GM19372 (cell line): ENCODE data around the gene LMAN1L.
A peak's percentile ranks its signal among the peaks of the same experiment; 100 is the strongest.

ENCODE experiments used
- ATAC-seq: cut with Tn5 transposase; IDR thresholded peaks from one replicate; pipeline ENCODE4 v1.9.1; 2021; ENCODE audit warnings: mild to moderate bottlenecking, low read depth, moderate library complexity; ENCODE audit not compliant: unreplicated experiment

Gene LMAN1L

GRCh38 chr15:74833376-74834107 lies 20.9 kb downstream of the LMAN1L start:
- no peak for ATAC-seq

DNA sequence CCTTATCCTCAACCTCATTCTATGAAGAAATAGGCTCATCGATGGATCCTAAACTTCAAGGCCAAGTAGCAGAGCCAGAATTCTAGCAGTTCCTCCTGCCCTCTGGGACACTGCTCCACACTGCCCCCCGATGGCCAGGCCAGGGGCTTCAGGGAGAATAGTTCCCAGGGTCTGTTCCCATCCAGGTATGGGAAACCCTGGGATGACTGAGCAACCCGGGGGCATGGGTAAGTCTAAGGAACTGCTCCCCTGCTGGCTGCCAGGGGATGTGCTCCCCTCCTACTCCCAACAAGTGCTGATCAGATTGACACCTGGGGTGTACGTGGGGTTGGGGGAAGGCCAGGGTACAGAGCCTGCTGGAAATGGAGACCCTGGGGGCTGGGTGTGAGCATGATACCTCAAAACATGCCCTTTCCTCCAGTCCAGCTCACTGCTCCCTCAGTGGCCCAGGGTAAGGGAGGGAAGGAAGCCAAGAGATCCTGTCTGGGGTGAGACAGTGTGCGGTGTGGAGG lies 22.7 kb downstream of the LMAN1L start:
- ATAC-seq, result no peak

DNA sequence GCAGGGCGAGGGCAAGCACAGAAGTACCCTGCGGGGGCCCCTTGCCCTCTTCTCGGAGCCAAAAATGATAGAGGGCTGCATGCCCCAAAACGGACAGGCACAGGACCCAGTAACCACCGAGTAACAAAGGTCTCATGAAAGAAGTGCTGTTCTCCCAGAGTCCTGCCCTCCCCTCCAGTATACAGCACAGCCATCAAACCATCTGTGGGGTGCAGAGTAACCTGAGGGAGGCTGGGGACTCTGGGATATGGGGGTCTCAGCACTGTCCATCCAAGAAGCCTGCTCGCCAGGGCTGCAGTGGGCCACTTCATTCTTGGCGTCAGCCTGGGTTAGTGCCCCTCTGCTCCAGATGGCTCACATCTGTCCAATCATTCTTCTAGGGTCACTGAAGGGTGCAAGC lies 24.2 kb downstream of the LMAN1L start:
- no peak for ATAC-seq

DNA sequence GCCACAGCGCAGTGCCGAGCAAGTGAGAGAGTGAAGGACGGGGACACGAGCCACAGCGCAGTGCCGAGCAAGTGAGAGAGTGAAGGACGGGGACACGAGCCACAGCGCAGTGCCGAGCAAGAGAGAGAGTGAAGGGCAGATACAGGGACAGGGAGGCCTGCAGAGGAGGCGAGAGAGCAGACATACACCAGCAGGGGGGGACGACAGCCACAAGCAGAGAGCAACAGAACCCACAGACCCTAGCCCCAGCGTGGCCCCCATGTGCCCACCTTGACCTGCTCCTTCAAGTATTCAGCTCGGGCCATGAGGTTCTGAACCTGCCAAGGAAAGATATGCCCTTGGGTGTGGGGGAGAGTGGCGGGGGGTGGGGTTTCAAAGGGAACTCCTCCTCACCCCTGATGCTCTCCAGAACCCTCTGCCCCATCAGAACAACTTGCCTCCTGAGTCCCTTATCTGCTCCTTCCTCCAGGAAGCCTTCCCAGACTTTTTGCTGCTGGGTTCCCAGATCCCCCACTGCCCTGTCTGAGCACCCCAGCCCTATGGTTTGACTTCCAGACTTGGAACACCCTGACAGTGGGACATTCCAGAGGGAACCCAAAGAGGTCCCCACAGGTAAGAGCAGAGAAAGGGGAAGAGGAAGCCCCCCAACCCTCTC lies 25.0 kb downstream of the LMAN1L start:
- no peak for ATAC-seq

DNA sequence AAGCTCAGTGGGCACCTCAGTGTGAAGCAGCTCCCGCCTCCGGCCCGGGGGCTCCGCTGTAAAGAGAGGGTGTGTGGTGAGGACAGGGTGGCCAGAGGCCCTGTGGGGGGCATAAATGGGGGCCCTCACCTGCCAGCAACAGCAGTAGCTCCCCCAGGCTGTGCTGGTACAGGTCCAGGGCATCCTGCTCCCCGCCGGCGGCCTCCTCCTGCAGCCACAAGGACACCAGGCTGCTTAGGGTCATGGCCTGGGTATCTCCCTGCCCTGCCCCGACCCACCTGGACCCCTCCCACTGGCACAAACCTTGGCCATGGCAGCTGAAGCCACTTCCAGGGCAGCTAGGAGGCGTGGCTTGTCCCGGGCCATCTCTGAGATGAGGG lies 25.5 kb downstream of the LMAN1L start:
- no peak for ATAC-seq

DNA sequence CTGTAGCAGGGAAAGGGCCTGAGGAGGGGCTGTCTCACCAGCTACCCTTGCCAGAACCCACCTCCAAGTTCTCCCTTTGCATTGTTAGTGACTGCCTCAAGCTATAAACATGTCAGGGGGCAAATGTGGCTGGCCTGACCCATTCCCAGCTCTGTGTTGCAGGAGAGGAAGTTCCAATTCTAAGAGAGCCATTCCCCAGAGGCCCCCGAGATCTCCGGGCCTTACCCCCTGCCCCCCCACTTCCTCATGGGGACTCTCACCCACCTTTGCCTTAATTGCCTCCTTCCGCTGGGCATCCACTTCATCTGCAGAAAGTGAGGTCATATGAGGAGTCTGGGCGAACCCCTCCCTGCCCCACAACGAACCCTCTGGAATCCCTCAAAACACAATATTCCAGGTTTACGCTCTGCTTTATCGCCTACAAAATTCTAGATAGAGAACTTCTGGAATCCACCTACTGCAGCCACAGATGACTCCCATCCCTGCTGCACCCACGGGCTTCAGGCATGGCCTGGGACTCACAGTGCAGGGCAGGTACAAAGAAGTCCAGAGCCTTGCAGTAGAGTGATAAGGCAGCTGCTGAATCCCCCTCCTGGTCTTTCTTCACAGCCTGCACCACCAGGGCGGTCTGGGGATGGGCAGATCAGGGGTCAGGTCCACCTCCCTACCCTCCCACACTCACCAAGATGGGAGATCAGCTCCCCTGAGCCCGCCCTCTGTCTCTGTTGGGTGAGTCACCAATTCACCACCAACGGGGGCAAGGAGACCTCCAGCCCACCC lies 26.3 kb downstream of the LMAN1L start:
- ATAC-seq, result no peak

- ATAC-seq, result no peak
These were observed 27.1 kb downstream of the LMAN1L start for GRCh38 chr15:74839526-74840395.

GRCh38 chr15:74840851-74841775 lies 28.5 kb downstream of the LMAN1L start:
- ATAC-seq, result no peak

DNA sequence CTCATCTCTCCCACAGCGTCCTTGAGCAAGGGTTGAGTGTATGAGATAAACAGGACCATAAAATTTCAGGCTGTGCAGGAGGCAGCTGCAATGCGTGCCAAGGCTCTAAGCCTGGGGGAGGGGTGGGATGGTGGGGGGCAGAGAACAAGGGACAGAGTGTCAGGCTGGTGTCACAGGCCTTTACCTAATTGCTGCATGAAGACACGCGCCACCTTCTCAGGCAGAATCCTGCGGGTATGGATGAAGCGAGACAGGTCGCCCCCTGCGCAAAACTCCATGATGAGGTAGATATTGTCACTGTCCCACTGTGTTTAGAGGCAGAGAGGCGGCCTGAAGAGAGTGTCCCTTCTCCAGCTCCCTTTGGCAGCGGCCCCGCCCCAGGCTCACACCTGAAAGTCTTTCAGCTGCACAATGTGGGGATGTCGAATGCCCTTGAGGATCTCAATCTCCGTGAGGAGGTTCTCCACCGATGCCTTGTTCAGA lies 29.3 kb downstream of the LMAN1L start:
- no peak for ATAC-seq

- ATAC-seq, result peak; percentile 83
These were observed 30.2 kb downstream of the LMAN1L start, which contains the start of gene ULK3 for GRCh38 chr15:74842581-74843444. ULK3 (minus strand) TSS chr15:74843156; CDS start chr15:74843105, 51 bp downstream.

DNA sequence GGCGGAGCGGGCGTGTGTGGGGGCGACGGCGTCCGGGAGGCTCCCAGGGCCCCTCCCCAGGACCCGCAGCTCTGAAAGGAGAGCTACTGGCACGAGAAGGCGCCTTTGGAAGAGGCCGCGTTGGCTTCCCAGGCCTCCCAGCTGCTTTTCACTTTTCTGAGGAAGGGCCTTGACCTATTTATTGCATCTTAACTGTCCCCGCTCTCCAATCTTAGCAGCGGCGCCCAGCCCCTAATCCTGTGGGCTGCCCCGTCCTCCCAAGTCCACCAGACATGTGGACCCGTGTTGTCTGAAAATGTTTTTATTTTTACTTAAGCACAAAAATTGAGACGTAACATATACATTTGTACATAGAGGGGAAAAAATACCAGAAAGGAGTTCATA lies 30.8 kb downstream of the LMAN1L start:
- no peak for ATAC-seq

DNA sequence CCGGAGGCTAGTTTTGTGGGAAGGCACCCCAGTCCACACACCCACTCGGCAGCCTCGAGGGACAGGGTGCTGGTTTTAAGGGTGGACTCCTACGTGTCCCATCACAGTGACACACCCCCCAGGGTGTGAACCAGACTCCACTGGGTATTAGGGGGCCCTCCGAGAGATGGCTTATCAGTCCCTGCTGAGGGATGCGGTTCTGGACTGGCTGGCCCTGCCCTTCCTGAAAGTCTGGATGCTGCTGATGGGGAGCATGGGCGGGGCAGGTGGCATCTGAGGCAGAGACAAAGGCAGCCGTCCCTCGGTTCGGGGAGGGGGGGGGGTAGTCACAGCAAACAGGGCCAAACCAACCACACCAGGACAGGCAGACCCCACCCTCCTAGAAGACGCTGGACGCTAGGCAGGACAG lies 31.3 kb downstream of the LMAN1L start:
- ATAC-seq, result no peak

GRCh38 chr15:74844319-74845207 lies 31.9 kb downstream of the LMAN1L start:
- no peak for ATAC-seq

GRCh38 chr15:74845208-74845568 lies 32.6 kb downstream of the LMAN1L start:
- ATAC-seq, result no peak

DNA sequence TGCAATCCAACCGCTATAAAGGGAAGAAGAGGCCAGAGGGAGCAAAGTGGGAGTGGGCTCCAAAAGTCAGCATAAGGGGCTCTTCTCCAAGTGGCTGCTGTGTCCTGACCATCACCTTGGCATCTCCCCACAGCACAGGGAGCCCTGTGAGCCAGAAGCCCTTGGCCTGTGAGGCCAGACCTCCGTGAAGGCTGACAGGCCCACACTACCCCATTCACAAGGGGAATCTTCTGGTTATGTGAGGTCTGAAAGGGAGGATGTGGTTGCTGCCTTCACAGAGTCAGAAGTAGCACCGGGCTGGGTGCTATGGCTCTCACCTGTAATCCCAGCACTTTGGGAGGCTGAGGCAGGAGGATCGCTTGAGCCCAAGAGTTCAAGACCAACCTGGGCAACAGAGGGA lies 32.9 kb downstream of the LMAN1L start:
- ATAC-seq, result no peak

- no peak for ATAC-seq
These were observed 34.8 kb downstream of the LMAN1L start for GRCh38 chr15:74847432-74847831.

GRCh38 chr15:74850393-74850792 lies 37.8 kb downstream of the LMAN1L start:
- no peak for ATAC-seq
